WTC11 (cell line): ENCODE results near the gene USP2. TPM values are rescaled to one million over a fixed set of nuclear protein-coding genes. Genes with fewer than 3 reads are reported as not detected.
A peak's percentile ranks its signal among the peaks of the same experiment; 100 is the strongest.

Source experiments
- ATAC-seq: fragments of 200-7000 bp; cut with Tn5 transposase; 2 replicates; pipeline ENCODE4 v1.10.0; 2021; ENCODE audit warnings: mild to moderate bottlenecking, moderate library complexity
- CTCF ChIA-PET: fragments of 300-600 bp; sonication (Branson Sonifier 250); formaldehyde crosslinking; loops from one replicate; lab custom pipeline; 2021; ENCODE audit warnings: antibody characterized with exemption; lab: Charles Lee
- POLR2A ChIA-PET: fragments of 350-600 bp; sonication (Branson Sonifier 250); formaldehyde crosslinking; loops from one replicate; lab custom pipeline; 2021; ENCODE audit warnings: antibody characterized with exemption; lab: Charles Lee
- DNase-seq: peaks from one replicate; pipeline ENCODE4 v3.0.0; 2021; ENCODE audit warnings: low spot score
- H3K27ac Mint-ChIP-seq: 2 replicates; pipeline ENCODE4 v1.8.0; 2021; ENCODE audit warnings: mixed read lengths
- H3K27me3 Mint-ChIP-seq: 2 replicates; pipeline ENCODE4 v1.8.0; 2021; ENCODE audit warnings: low read depth, mild to moderate bottlenecking, moderate library complexity, mixed read lengths
- H3K36me3 Mint-ChIP-seq: 2 replicates; pipeline ENCODE4 v1.8.0; 2021; ENCODE audit warnings: mixed read lengths
- H3K4me1 Mint-ChIP-seq: 2 replicates; pipeline ENCODE4 v1.8.0; 2022; ENCODE audit warnings: mixed read lengths
- H3K4me3 Mint-ChIP-seq: 2 replicates; pipeline ENCODE4 v1.8.0; 2021; ENCODE audit warnings: mild to moderate bottlenecking, moderate library complexity, mixed read lengths
- H3K9me3 Mint-ChIP-seq: 2 replicates; pipeline ENCODE4 v1.8.0; 2021; ENCODE audit warnings: mixed read lengths
- ATF1 ChIP-seq: sonication (generic); formaldehyde crosslinking; IDR thresholded peaks from 2 replicates; pipeline ENCODE4 v1.8.1; 2023; ENCODE audit warnings: mild to moderate bottlenecking, moderate library complexity, missing genetic modification reagents
- CBFB ChIP-seq: sonication (generic); formaldehyde crosslinking; IDR thresholded peaks from 2 replicates; pipeline ENCODE4 v1.8.1; 2022; ENCODE audit warnings: mild to moderate bottlenecking, low read depth, missing genetic modification reagents
- EMX1 ChIP-seq: fragments of 250-450 bp; sonication (Bioruptor Pico); IDR thresholded peaks from 2 replicates; pipeline ENCODE4 v1.8.0; 2021; ENCODE audit warnings: mild to moderate bottlenecking
- ESRRA ChIP-seq: sonication (generic); formaldehyde crosslinking; IDR thresholded peaks from 2 replicates; pipeline ENCODE4 v1.8.1; 2022; ENCODE audit warnings: mild to moderate bottlenecking, missing genetic modification reagents, borderline replicate concordance
- ETV6 ChIP-seq: sonication (generic); formaldehyde crosslinking; IDR thresholded peaks from 2 replicates; pipeline ENCODE4 v1.8.1; 2022; ENCODE audit warnings: mild to moderate bottlenecking, missing genetic modification reagents
- JUN ChIP-seq: sonication (generic); formaldehyde crosslinking; IDR thresholded peaks from 2 replicates; pipeline ENCODE4 v1.8.0; 2023; ENCODE audit warnings: mild to moderate bottlenecking, missing genetic modification reagents
- KAT7 ChIP-seq: sonication (generic); formaldehyde crosslinking; IDR thresholded peaks from 2 replicates; pipeline ENCODE4 v1.8.1; 2023; ENCODE audit warnings: missing genetic modification reagents, mild to moderate bottlenecking, borderline replicate concordance
- MYBL2 ChIP-seq: sonication (generic); formaldehyde crosslinking; IDR thresholded peaks from 2 replicates; pipeline ENCODE4 v1.8.1; 2023; ENCODE audit warnings: mild to moderate bottlenecking, moderate library complexity, missing genetic modification reagents
- OVOL2 ChIP-seq: fragments of 250-450 bp; sonication (Bioruptor Pico); IDR thresholded peaks from 2 replicates; pipeline ENCODE4 v1.9.0; 2021; ENCODE audit warnings: mild to moderate bottlenecking, borderline replicate concordance
- RORB ChIP-seq: fragments of 250-450 bp; sonication (Bioruptor Pico); IDR thresholded peaks from 2 replicates; pipeline ENCODE4 v1.9.0; 2021; ENCODE audit warnings: mild to moderate bottlenecking
- SMAD3 ChIP-seq: sonication (generic); formaldehyde crosslinking; IDR thresholded peaks from 2 replicates; pipeline ENCODE4 v1.8.0; 2022; ENCODE audit warnings: missing genetic modification reagents, mild to moderate bottlenecking, borderline replicate concordance
- SP1 ChIP-seq: sonication (generic); formaldehyde crosslinking; conservative IDR thresholded peaks from 2 replicates; pipeline ENCODE4 v1.8.1; 2022; ENCODE audit warnings: missing genetic modification reagents
- ZNF121 ChIP-seq: sonication (generic); formaldehyde crosslinking; IDR thresholded peaks from 2 replicates; pipeline ENCODE4 v1.8.0; 2023; ENCODE audit warnings: missing genetic modification reagents
- ZNF138 ChIP-seq: sonication (generic); formaldehyde crosslinking; conservative IDR thresholded peaks from 2 replicates; pipeline ENCODE4 v1.8.1; 2022; ENCODE audit warnings: mild to moderate bottlenecking, moderate library complexity, missing genetic modification reagents
- ZNF317 ChIP-seq: sonication (generic); formaldehyde crosslinking; IDR thresholded peaks from 2 replicates; pipeline ENCODE4 v1.8.1; 2023; ENCODE audit warnings: low read depth, mild to moderate bottlenecking, moderate library complexity, missing genetic modification reagents, borderline replicate concordance
- ZNF423 ChIP-seq: fragments of 250-450 bp; sonication (Bioruptor Pico); IDR thresholded peaks from 2 replicates; pipeline ENCODE4 v2.1.2; 2022; ENCODE audit warnings: mild to moderate bottlenecking, moderate library complexity
- ZNF671 ChIP-seq: fragments of 250-450 bp; sonication (Bioruptor Pico); IDR thresholded peaks from 2 replicates; pipeline ENCODE4 v1.8.0; 2021; ENCODE audit warnings: mild to moderate bottlenecking
- total RNA-seq: library from RNA; stranded (reverse); gene quantifications from 3 replicates; pipeline ENCODE4 v1.2.3, GENCODE V29; 2021
- TF ChIP-seq, protein P1 (sequence below): fragments of 250-450 bp; sonication (Bioruptor Pico); conservative IDR thresholded peaks from 2 replicates; pipeline ENCODE4 v1.9.0; 2021; ENCODE audit warnings: mild to moderate bottlenecking
- TF ChIP-seq, protein P2 (sequence below): sonication (generic); formaldehyde crosslinking; IDR thresholded peaks from 2 replicates; pipeline ENCODE4 v1.8.0; 2023; ENCODE audit warnings: missing genetic modification reagents
- TF ChIP-seq, protein P3 (sequence below): sonication (generic); formaldehyde crosslinking; IDR thresholded peaks from 2 replicates; pipeline ENCODE4 v1.8.1; 2022; ENCODE audit warnings: mild to moderate bottlenecking, moderate library complexity, missing genetic modification reagents
- TF ChIP-seq, protein P4 (sequence below): sonication (generic); formaldehyde crosslinking; IDR thresholded peaks from 2 replicates; pipeline ENCODE4 v1.8.0; 2022; ENCODE audit warnings: mild to moderate bottlenecking, missing genetic modification reagents
- TF ChIP-seq, protein P5 (sequence below): sonication (generic); formaldehyde crosslinking; IDR thresholded peaks from 2 replicates; pipeline ENCODE4 v1.8.0; 2023; ENCODE audit warnings: mild to moderate bottlenecking, missing genetic modification reagents
- TF ChIP-seq, protein P6 (sequence below): sonication (generic); formaldehyde crosslinking; IDR thresholded peaks from 2 replicates; pipeline ENCODE4 v1.8.1; 2023; ENCODE audit warnings: mild to moderate bottlenecking, missing genetic modification reagents
- TF ChIP-seq, protein P7 (sequence below): sonication (generic); formaldehyde crosslinking; IDR thresholded peaks from 2 replicates; pipeline ENCODE4 v1.8.1; 2022; ENCODE audit warnings: mild to moderate bottlenecking, missing genetic modification reagents, moderate library complexity, borderline replicate concordance
- TF ChIP-seq, protein P8 (sequence below): sonication (generic); formaldehyde crosslinking; conservative IDR thresholded peaks from 2 replicates; pipeline ENCODE4 v1.8.1; 2022; ENCODE audit warnings: mild to moderate bottlenecking, missing genetic modification reagents

Gene USP2
- total RNA-seq, 1 experiment from 2014 or later = 8.0 TPM

DNA sequence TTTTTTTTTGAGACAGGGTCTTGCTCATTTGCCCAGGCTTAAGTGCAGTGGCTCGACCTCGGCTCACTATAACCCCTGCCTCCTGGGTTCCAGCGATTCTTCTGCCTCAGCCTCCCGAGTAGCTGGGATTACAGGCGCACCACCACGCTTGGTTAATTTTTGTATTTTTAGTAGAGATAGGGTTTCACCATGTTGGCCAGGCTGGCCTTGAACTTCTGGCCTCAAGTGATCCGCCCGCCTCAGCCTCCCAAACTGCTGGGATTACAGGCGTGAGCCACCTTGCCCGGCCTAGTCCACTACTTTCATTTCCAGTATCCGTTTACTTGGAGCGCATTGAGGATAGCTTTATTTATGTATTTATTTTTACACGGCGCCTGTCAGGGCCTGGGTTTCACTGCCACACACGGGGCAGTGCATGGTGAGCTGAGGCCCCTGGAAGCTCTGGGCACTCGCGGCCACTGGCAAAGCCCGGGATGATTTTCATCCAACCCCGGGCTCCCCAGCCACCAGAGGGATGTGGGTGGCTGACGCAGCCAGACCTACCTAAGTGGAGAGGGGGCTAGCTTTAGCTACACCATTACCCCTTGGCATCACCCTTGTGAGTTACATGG, 58.5 kb downstream of the USP2 start:
- H3K36me3 Mint-ChIP-seq = no peaks in the 10 kb centered on the region
- H3K27ac Mint-ChIP-seq = no peak overlapping the region
- peaks cover 9% of the 10 kb centered on the region for H3K27me3 Mint-ChIP-seq
- no peak for TF ChIP-seq ZNF317
- no peak for TF ChIP-seq CBFB (CRISPR knock-in tag)
- TF ChIP-seq ZNF423 (CRISPR knock-in tag) = no peak
- TF ChIP-seq, protein P1, sequence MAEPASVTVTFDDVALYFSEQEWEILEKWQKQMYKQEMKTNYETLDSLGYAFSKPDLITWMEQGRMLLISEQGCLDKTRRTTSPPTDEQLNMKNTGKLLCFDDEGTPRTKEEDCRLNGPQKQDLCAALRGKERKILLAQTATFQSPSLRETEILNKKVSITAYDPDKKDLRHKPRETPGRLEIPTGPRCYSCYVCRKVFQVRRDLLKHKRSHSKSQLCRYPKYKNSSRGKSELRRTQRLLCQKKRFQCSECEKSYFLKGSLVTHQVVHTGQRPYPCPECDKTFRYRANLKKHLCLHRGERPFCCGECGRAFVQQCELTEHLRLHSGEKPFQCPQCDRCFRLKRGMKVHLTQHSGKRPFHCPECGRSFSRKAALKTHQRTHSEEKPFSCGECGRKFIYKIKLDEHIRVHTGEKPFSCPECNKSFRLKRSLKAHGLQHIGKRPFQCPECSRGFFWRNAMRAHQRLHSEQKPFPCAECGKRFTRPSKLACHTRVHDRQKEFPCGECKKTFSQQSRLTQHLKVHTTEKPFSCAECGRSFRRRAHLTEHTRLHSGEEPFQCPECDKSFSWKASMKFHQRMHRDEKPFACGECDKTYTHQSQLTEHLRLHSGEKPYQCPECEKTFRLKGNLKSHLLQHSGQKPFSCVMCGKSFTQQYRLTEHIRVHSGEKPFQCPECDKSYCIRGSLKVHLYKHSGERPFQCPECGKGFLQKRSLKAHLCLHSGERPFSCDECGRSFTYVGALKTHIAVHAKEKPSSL (CRISPR knock-in tag) = no peak
- TF ChIP-seq ESRRA (CRISPR knock-in tag) = no peak
- no peak for TF ChIP-seq ZNF121 (CRISPR knock-in tag)
- H3K4me1 Mint-ChIP-seq = peaks cover 38% of the 10 kb centered on the region
- ATAC-seq (no peak), DNase-seq (no peak)
- no peak overlapping the region for H3K4me3 Mint-ChIP-seq
- ChIA-PET CTCF (interaction anchor here (0.6 to 13.7 kb wide), 24 partner anchors 7 to 216 kb away, joined by 3 to 387 read pairs (median 4); partner anchors contain the start of genes ABCG4, C1QTNF5, C2CD2L and CBL), POLR2A (interaction anchor here (0.7 to 1.6 kb wide), 3 partner anchors 8 to 117 kb away, joined by 3 to 9 read pairs (median 3); partner anchors contain the start of gene CBL)
- H3K9me3 Mint-ChIP-seq = no peaks in the 10 kb centered on the region

DNA sequence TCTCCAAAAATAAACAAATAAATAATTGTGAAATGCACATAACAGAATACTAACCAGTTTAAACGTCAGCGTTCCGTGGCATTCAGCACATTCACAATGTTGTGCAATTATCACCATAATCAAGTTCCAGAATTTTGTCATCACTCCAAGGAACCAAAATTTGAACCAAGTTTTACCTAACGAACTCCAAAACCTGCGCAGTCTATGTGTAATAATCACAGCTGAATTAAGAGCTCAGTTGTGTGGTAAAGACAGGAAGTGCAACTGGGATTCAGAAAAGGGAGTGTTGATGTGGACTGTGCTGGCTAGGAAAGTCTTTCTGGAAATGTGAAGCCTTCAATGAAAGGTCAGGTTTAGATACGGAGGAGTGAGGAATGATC, 59.1 kb downstream of the USP2 start:
- Mint-ChIP-seq H3K27me3 (peaks cover 16% of the 10 kb centered on the region), H3K36me3 (no peaks in the 10 kb centered on the region), H3K4me3 (no peak overlapping the region), H3K9me3 (no peaks in the 10 kb centered on the region), H3K27ac (peak overlapping the region; percentile 83), H3K4me1 (peaks cover 44% of the 10 kb centered on the region)
- ChIA-PET CTCF (interaction anchor here (0.6 to 13.7 kb wide), 20 partner anchors 9 to 178 kb away, joined by 3 to 387 read pairs (median 4); partner anchors contain the start of genes C1QTNF5, CBL, RNF26 and USP2), POLR2A (interaction anchor here (2.1 kb wide), 1 partner anchor 16 kb away, joined by 16 read pairs; no protein-coding TSS in a partner anchor)
- TF ChIP-seq, protein P2, sequence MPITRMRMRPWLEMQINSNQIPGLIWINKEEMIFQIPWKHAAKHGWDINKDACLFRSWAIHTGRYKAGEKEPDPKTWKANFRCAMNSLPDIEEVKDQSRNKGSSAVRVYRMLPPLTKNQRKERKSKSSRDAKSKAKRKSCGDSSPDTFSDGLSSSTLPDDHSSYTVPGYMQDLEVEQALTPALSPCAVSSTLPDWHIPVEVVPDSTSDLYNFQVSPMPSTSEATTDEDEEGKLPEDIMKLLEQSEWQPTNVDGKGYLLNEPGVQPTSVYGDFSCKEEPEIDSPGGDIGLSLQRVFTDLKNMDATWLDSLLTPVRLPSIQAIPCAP (CRISPR knock-in tag) = no peak
- TF ChIP-seq RORB (CRISPR knock-in tag) (no peak), KAT7 (no peak), SMAD3 (no peak), ATF1 (no peak), ETV6 (CRISPR knock-in tag) (no peak), ESRRA (CRISPR knock-in tag) (no peak), JUN (CRISPR knock-in tag) (no peak), OVOL2 (no peak), SP1 (CRISPR knock-in tag) (no peak), ZNF138 (CRISPR knock-in tag) (no peak), EMX1 (CRISPR knock-in tag) (no peak), MYBL2 (CRISPR knock-in tag) (no peak), ZNF671 (no peak)
- TF ChIP-seq, protein P3, sequence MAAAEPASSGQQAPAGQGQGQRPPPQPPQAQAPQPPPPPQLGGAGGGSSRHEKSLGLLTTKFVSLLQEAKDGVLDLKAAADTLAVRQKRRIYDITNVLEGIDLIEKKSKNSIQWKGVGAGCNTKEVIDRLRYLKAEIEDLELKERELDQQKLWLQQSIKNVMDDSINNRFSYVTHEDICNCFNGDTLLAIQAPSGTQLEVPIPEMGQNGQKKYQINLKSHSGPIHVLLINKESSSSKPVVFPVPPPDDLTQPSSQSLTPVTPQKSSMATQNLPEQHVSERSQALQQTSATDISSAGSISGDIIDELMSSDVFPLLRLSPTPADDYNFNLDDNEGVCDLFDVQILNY (CRISPR knock-in tag) = no peak
- TF ChIP-seq, protein P4, sequence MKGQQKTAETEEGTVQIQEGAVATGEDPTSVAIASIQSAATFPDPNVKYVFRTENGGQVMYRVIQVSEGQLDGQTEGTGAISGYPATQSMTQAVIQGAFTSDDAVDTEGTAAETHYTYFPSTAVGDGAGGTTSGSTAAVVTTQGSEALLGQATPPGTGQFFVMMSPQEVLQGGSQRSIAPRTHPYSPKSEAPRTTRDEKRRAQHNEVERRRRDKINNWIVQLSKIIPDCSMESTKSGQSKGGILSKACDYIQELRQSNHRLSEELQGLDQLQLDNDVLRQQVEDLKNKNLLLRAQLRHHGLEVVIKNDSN (CRISPR knock-in tag) = no peak
- TF ChIP-seq, protein P5, sequence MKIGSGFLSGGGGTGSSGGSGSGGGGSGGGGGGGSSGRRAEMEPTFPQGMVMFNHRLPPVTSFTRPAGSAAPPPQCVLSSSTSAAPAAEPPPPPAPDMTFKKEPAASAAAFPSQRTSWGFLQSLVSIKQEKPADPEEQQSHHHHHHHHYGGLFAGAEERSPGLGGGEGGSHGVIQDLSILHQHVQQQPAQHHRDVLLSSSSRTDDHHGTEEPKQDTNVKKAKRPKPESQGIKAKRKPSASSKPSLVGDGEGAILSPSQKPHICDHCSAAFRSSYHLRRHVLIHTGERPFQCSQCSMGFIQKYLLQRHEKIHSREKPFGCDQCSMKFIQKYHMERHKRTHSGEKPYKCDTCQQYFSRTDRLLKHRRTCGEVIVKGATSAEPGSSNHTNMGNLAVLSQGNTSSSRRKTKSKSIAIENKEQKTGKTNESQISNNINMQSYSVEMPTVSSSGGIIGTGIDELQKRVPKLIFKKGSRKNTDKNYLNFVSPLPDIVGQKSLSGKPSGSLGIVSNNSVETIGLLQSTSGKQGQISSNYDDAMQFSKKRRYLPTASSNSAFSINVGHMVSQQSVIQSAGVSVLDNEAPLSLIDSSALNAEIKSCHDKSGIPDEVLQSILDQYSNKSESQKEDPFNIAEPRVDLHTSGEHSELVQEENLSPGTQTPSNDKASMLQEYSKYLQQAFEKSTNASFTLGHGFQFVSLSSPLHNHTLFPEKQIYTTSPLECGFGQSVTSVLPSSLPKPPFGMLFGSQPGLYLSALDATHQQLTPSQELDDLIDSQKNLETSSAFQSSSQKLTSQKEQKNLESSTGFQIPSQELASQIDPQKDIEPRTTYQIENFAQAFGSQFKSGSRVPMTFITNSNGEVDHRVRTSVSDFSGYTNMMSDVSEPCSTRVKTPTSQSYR = no peak
- TF ChIP-seq, protein P6, sequence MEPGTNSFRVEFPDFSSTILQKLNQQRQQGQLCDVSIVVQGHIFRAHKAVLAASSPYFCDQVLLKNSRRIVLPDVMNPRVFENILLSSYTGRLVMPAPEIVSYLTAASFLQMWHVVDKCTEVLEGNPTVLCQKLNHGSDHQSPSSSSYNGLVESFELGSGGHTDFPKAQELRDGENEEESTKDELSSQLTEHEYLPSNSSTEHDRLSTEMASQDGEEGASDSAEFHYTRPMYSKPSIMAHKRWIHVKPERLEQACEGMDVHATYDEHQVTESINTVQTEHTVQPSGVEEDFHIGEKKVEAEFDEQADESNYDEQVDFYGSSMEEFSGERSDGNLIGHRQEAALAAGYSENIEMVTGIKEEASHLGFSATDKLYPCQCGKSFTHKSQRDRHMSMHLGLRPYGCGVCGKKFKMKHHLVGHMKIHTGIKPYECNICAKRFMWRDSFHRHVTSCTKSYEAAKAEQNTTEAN (CRISPR knock-in tag) = no peak
- TF ChIP-seq, protein P7, sequence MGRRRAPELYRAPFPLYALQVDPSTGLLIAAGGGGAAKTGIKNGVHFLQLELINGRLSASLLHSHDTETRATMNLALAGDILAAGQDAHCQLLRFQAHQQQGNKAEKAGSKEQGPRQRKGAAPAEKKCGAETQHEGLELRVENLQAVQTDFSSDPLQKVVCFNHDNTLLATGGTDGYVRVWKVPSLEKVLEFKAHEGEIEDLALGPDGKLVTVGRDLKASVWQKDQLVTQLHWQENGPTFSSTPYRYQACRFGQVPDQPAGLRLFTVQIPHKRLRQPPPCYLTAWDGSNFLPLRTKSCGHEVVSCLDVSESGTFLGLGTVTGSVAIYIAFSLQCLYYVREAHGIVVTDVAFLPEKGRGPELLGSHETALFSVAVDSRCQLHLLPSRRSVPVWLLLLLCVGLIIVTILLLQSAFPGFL (CRISPR knock-in tag) = no peak
- TF ChIP-seq, protein P8, sequence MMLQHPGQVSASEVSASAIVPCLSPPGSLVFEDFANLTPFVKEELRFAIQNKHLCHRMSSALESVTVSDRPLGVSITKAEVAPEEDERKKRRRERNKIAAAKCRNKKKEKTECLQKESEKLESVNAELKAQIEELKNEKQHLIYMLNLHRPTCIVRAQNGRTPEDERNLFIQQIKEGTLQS (CRISPR knock-in tag) = no peak
- ATAC-seq = no peak
- DNase-seq = no peak
